Neuron (in vitro differentiated cells): ENCODE measurements around the gene KCTD15.

Source experiments
- H2AFZ ChIP-seq: one replicate; pipeline ENCODE4 v1.6.1; 2013; ENCODE audit warnings: low read depth, mild to moderate bottlenecking, inconsistent platforms, low read length, moderate library complexity
- H3K27me3 ChIP-seq: one replicate; pipeline ENCODE4 v1.6.1; 2013; ENCODE audit warnings: low read length; ENCODE audit not compliant: insufficient read depth
- H3K36me3 ChIP-seq: one replicate; pipeline ENCODE4 v1.6.1; 2013; ENCODE audit warnings: low read length; ENCODE audit not compliant: insufficient read depth
- H3K4me1 ChIP-seq: one replicate; pipeline ENCODE4 v1.6.1; 2013; ENCODE audit warnings: low read length; ENCODE audit not compliant: insufficient read depth
- H3K4me3 ChIP-seq: 2 replicates; pipeline ENCODE4 v1.5.1; 2013; ENCODE audit warnings: mild to moderate bottlenecking, low read length, moderate library complexity
- H3K9me3 ChIP-seq: one replicate; pipeline ENCODE4 v1.6.1; 2013; ENCODE audit warnings: low read length

Gene KCTD15

GRCh38 chr19:33775731-33776487 is 20.8 kb upstream of the KCTD15 start:
- Histone ChIP-seq H2AFZ (no peak overlapping the region), H3K9me3 (no peaks in the 10 kb centered on the region), H3K36me3 (no peaks in the 10 kb centered on the region), H3K4me3 (no peak overlapping the region), H3K27me3 (peaks cover 11% of the 10 kb centered on the region), H3K4me1 (peaks cover 5% of the 10 kb centered on the region)

- peaks cover 5% of the 10 kb centered on the region for H3K4me1 ChIP-seq
- H3K4me3 ChIP-seq: no peak overlapping the region
- H2AFZ ChIP-seq: no peak overlapping the region
- no peaks in the 10 kb centered on the region for H3K9me3 ChIP-seq
- no peaks in the 10 kb centered on the region for H3K36me3 ChIP-seq
- H3K27me3 ChIP-seq: peaks cover 11% of the 10 kb centered on the region
Observed at GRCh38 chr19:33777351-33777750, 19.3 kb upstream of the KCTD15 start.

GRCh38 chr19:33777753-33778088 is 18.9 kb upstream of the KCTD15 start:
- Histone ChIP-seq H3K27me3 (peaks cover 11% of the 10 kb centered on the region), H3K9me3 (no peaks in the 10 kb centered on the region), H3K4me3 (no peak overlapping the region), H3K36me3 (no peaks in the 10 kb centered on the region), H3K4me1 (peaks cover 5% of the 10 kb centered on the region), H2AFZ (no peak overlapping the region)

GRCh38 chr19:33778089-33778791 is 18.4 kb upstream of the KCTD15 start:
- Histone ChIP-seq H3K27me3 (peaks cover 11% of the 10 kb centered on the region), H3K36me3 (no peaks in the 10 kb centered on the region), H3K4me3 (no peak overlapping the region), H3K4me1 (peaks cover 5% of the 10 kb centered on the region), H3K9me3 (no peaks in the 10 kb centered on the region), H2AFZ (no peak overlapping the region)

GRCh38 chr19:33779849-33780248 is 16.8 kb upstream of the KCTD15 start:
- Histone ChIP-seq H3K4me1 (peaks cover 5% of the 10 kb centered on the region), H3K9me3 (no peaks in the 10 kb centered on the region), H2AFZ (no peak overlapping the region), H3K27me3 (peaks cover 14% of the 10 kb centered on the region), H3K36me3 (no peaks in the 10 kb centered on the region), H3K4me3 (no peak overlapping the region)

- no peaks in the 10 kb centered on the region for H3K9me3 ChIP-seq
- H3K4me3 ChIP-seq: no peak overlapping the region
- peaks cover 5% of the 10 kb centered on the region for H3K4me1 ChIP-seq
- no peaks in the 10 kb centered on the region for H3K36me3 ChIP-seq
- no peak overlapping the region for H2AFZ ChIP-seq
- peaks cover 15% of the 10 kb centered on the region for H3K27me3 ChIP-seq
Observed at GRCh38 chr19:33780251-33780650, 16.4 kb upstream of the KCTD15 start.

GRCh38 chr19:33780746-33781145 is 15.9 kb upstream of the KCTD15 start:
- no peaks in the 10 kb centered on the region for H3K9me3 ChIP-seq
- H3K36me3 ChIP-seq: no peaks in the 10 kb centered on the region
- peaks cover 20% of the 10 kb centered on the region for H3K27me3 ChIP-seq
- no peak overlapping the region for H2AFZ ChIP-seq
- H3K4me1 ChIP-seq: peaks cover 5% of the 10 kb centered on the region
- no peak overlapping the region for H3K4me3 ChIP-seq

- Histone ChIP-seq H3K27me3 (peaks cover 20% of the 10 kb centered on the region), H2AFZ (no peak overlapping the region), H3K4me3 (no peak overlapping the region), H3K9me3 (no peaks in the 10 kb centered on the region), H3K36me3 (no peaks in the 10 kb centered on the region), H3K4me1 (peaks cover 5% of the 10 kb centered on the region)
Observed at GRCh38 chr19:33781415-33781935, 15.2 kb upstream of the KCTD15 start.

GRCh38 chr19:33781996-33782395 is 14.7 kb upstream of the KCTD15 start:
- no peaks in the 10 kb centered on the region for H3K9me3 ChIP-seq
- H3K36me3 ChIP-seq: no peaks in the 10 kb centered on the region
- no peak overlapping the region for H2AFZ ChIP-seq
- peaks cover 20% of the 10 kb centered on the region for H3K27me3 ChIP-seq
- no peak overlapping the region for H3K4me3 ChIP-seq
- H3K4me1 ChIP-seq: peaks cover 5% of the 10 kb centered on the region

- no peaks in the 10 kb centered on the region for H3K9me3 ChIP-seq
- H3K36me3 ChIP-seq: no peaks in the 10 kb centered on the region
- no peaks in the 10 kb centered on the region for H3K4me1 ChIP-seq
- no peak overlapping the region for H2AFZ ChIP-seq
- no peak overlapping the region for H3K4me3 ChIP-seq
- peaks cover 12% of the 10 kb centered on the region for H3K27me3 ChIP-seq
Observed at GRCh38 chr19:33784432-33784831, 12.2 kb upstream of the KCTD15 start.

GRCh38 chr19:33785795-33786194 is 10.9 kb upstream of the KCTD15 start:
- H3K9me3 ChIP-seq: no peaks in the 10 kb centered on the region
- no peak overlapping the region for H2AFZ ChIP-seq
- H3K27me3 ChIP-seq: peaks cover 10% of the 10 kb centered on the region
- no peak overlapping the region for H3K4me3 ChIP-seq
- H3K4me1 ChIP-seq: no peaks in the 10 kb centered on the region
- no peaks in the 10 kb centered on the region for H3K36me3 ChIP-seq

- Histone ChIP-seq H3K36me3 (no peaks in the 10 kb centered on the region), H3K9me3 (no peaks in the 10 kb centered on the region), H3K4me3 (no peak overlapping the region), H3K4me1 (no peaks in the 10 kb centered on the region), H2AFZ (no peak overlapping the region), H3K27me3 (peaks cover 10% of the 10 kb centered on the region)
Observed at GRCh38 chr19:33788676-33789075, 8.0 kb upstream of the KCTD15 start.

GRCh38 chr19:33789344-33789743 is 7.3 kb upstream of the KCTD15 start:
- H3K9me3 ChIP-seq: no peaks in the 10 kb centered on the region
- H3K36me3 ChIP-seq: no peaks in the 10 kb centered on the region
- peaks cover 8% of the 10 kb centered on the region for H3K27me3 ChIP-seq
- H3K4me3 ChIP-seq: no peak overlapping the region
- peaks cover 5% of the 10 kb centered on the region for H3K4me1 ChIP-seq
- no peak overlapping the region for H2AFZ ChIP-seq
